Mesenchymal stem cell (in vitro differentiated cells and primary cell): ENCODE results near the gene FREM1.

Experiments
- DNase-seq: peaks from one replicate; pipeline ENCODE4 v3.0.0-alpha.2; 2013
- H2AFZ ChIP-seq: one replicate; pipeline ENCODE4 v1.6.1; 2013; ENCODE audit warnings: low read depth, mild to moderate bottlenecking, control low read depth, inconsistent platforms, low read length, moderate library complexity
- H2AK5ac ChIP-seq: 2 replicates; pipeline ENCODE4 v1.6.1; 2013; ENCODE audit warnings: low read length, moderate library complexity, mild to moderate bottlenecking, inconsistent platforms; ENCODE audit not compliant: severe bottlenecking
- H2BK120ac ChIP-seq: one replicate; pipeline ENCODE4 v1.6.1; 2013; ENCODE audit warnings: low read depth, mild to moderate bottlenecking, inconsistent platforms, low read length, moderate library complexity
- H2BK12ac ChIP-seq, 2 experiments: one replicate each; pipeline ENCODE4 v1.6.1; 2013; ENCODE audit warnings: inconsistent platforms in 2 of 2, low read length in 2 of 2, mild to moderate bottlenecking in 2 of 2, moderate library complexity in 2 of 2, control low read depth in 1 of 2
- H2BK15ac ChIP-seq: one replicate; pipeline ENCODE4 v1.6.1; 2013; ENCODE audit warnings: mild to moderate bottlenecking, low read depth, inconsistent platforms; ENCODE audit not compliant: poor library complexity, severe bottlenecking
- H2BK5ac ChIP-seq: 2 replicates; pipeline ENCODE4 v1.6.1; 2013; ENCODE audit warnings: low read depth, mild to moderate bottlenecking, low read length, control low read depth, inconsistent platforms; ENCODE audit not compliant: poor library complexity, severe bottlenecking
- H3K14ac ChIP-seq, 2 experiments: one replicate each; pipeline ENCODE4 v1.6.1; 2013; ENCODE audit warnings: inconsistent platforms in 2 of 2, low read length in 2 of 2, control low read depth in 1 of 2, mild to moderate bottlenecking in 1 of 2, moderate library complexity in 1 of 2
- H3K18ac ChIP-seq, 2 experiments: one replicate each; pipeline ENCODE4 v1.6.1; 2013; ENCODE audit warnings: inconsistent platforms in 2 of 2, low read length in 2 of 2, control low read depth in 1 of 2, low read depth in 1 of 2, mild to moderate bottlenecking in 1 of 2
- H3K23ac ChIP-seq, 2 experiments: one replicate each; pipeline ENCODE4 v1.6.1; 2013; ENCODE audit warnings: inconsistent platforms in 2 of 2, low read length in 2 of 2, mild to moderate bottlenecking in 2 of 2, moderate library complexity in 2 of 2, control low read depth in 1 of 2
- H3K27ac ChIP-seq: 2 replicates; pipeline ENCODE4 v1.5.1; 2013; ENCODE audit warnings: mild to moderate bottlenecking, moderate library complexity, low read length, control low read depth, inconsistent platforms; ENCODE audit not compliant: poor library complexity, severe bottlenecking
- H3K27me3 ChIP-seq, 2 experiments: 2 replicates each; pipeline versions ENCODE4 v1.6.1 to v1.7.0; 2013; ENCODE audit warnings: low read length in 2 of 2, mild to moderate bottlenecking in 2 of 2, moderate library complexity in 2 of 2, control low read depth in 1 of 2, inconsistent platforms in 1 of 2; ENCODE audit not compliant: control insufficient read depth in 1 of 2, insufficient read depth in 1 of 2
- H3K36me3 ChIP-seq, 2 experiments: 2 replicates each; pipeline versions ENCODE4 v1.6.1 to v1.7.0; 2013; ENCODE audit warnings: low read length in 2 of 2, control low read depth in 1 of 2, inconsistent platforms in 1 of 2, low read depth in 1 of 2, mild to moderate bottlenecking in 1 of 2; ENCODE audit not compliant: insufficient read depth in 2 of 2, control insufficient read depth in 1 of 2
- H3K4ac ChIP-seq, 2 experiments: one replicate each; pipeline ENCODE4 v1.6.1; 2013; ENCODE audit warnings: inconsistent platforms in 2 of 2, low read length in 2 of 2, mild to moderate bottlenecking in 2 of 2, moderate library complexity in 2 of 2, control low read depth in 1 of 2, low read depth in 1 of 2
- H3K4me1 ChIP-seq: 2 replicates; pipeline ENCODE4 v1.6.1; 2013; ENCODE audit warnings: low read depth, low read length, control low read depth; ENCODE audit not compliant: control insufficient read depth, insufficient read depth
- H3K4me2 ChIP-seq: 2 replicates; pipeline ENCODE4 v1.6.1; 2013; ENCODE audit warnings: low read length, mild to moderate bottlenecking, inconsistent platforms; ENCODE audit not compliant: poor library complexity, severe bottlenecking
- H3K4me3 ChIP-seq, 2 experiments: 2 replicates each; pipeline versions ENCODE4 v1.5.1 to v1.7.0; 2013; ENCODE audit warnings: low read length in 2 of 2, mild to moderate bottlenecking in 2 of 2, control low read depth in 1 of 2, low read depth in 1 of 2; ENCODE audit not compliant: insufficient read depth in 1 of 2
- H3K79me1 ChIP-seq: replicated peaks from 2 replicates; pipeline ENCODE4 v1.6.1; 2013; ENCODE audit warnings: mild to moderate bottlenecking, control low read depth, low read length, inconsistent platforms; ENCODE audit not compliant: poor library complexity, severe bottlenecking
- H3K9ac ChIP-seq: 2 replicates; pipeline ENCODE4 v1.7.0; 2013; ENCODE audit warnings: mild to moderate bottlenecking, low read length, moderate library complexity
- H3K9me3 ChIP-seq: 2 replicates; pipeline ENCODE4 v1.7.0; 2013; ENCODE audit warnings: mild to moderate bottlenecking, low read length; ENCODE audit not compliant: control insufficient read depth
- H4K8ac ChIP-seq: one replicate; pipeline ENCODE4 v1.6.1; 2013; ENCODE audit warnings: inconsistent platforms, mild to moderate bottlenecking, low read length, moderate library complexity
- H4K91ac ChIP-seq: one replicate; pipeline ENCODE4 v1.6.1; 2013; ENCODE audit warnings: mild to moderate bottlenecking, low read length, inconsistent platforms
- WGBS: methylation state at CpG from one replicate; pipeline ENCODE4 v1.1.7; 2013; ENCODE audit warnings: mixed read lengths; 5-methylcytosine and 5-hydroxymethylcytosine counted together

FREM1 gene

GRCh38 chr9:14706530-14707140 lies 203.6 kb downstream of the FREM1 start:
- Histone ChIP-seq H3K9me3 (peaks cover 34% of the 10 kb centered on the region), H3K9ac (no peak overlapping the region), H2BK15ac (no peak overlapping the region), H3K4ac (no peak overlapping the region), H3K36me3 (no peaks in the 10 kb centered on the region), H4K91ac (no peak overlapping the region), H3K14ac (no peak overlapping the region), H3K79me1 (no peaks in the 10 kb centered on the region), H3K27me3 (peaks cover 2 to 6% of the 10 kb centered on the region in 2 experiments), H2BK12ac (no peak overlapping the region), H3K4me1 (no peaks in the 10 kb centered on the region), H3K23ac (no peak overlapping the region), H3K4me3 (no peak overlapping the region), H3K27ac (no peak overlapping the region), H4K8ac (no peak overlapping the region), H2AK5ac (no peak overlapping the region), H3K18ac (no peak overlapping the region), H2AFZ (no peak overlapping the region), H2BK5ac (no peak overlapping the region), H2BK120ac (no peak overlapping the region), H3K4me2 (no peak overlapping the region)
- no peak for DNase-seq
- WGBS = 96% methylated on average over 4 of the region's 5 CpGs

DNA sequence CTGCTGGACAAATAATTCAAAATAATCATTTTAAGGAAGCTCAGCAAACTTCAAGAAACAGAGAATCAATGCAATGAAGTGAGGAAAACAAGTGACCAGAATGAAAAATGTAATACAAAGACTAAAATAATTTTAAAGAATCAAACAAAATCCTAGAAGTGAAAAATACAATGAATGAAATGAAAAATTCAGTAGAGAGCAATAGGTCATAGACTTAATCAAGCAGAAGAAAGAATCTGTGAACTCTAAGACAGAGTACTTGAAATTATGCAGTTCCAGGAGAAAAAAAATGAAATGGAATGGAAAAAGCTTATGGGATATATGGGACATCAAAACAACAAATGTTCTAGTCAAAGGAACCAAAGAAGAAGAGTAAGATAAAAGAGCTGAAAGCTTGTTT lies 205.1 kb downstream of the FREM1 start:
- Histone ChIP-seq H3K4me1 (no peaks in the 10 kb centered on the region), H3K27ac (no peak overlapping the region), H3K36me3 (no peaks in the 10 kb centered on the region), H3K4me3 (no peak overlapping the region), H4K91ac (no peak overlapping the region), H4K8ac (no peak overlapping the region), H3K4me2 (no peak overlapping the region), H3K14ac (no peak overlapping the region), H2BK15ac (no peak overlapping the region), H3K9me3 (peaks cover 36% of the 10 kb centered on the region), H3K9ac (no peak overlapping the region), H2BK120ac (no peak overlapping the region), H2BK5ac (no peak overlapping the region), H3K23ac (no peak overlapping the region), H3K79me1 (no peaks in the 10 kb centered on the region), H2AFZ (no peak overlapping the region), H3K18ac (no peak overlapping the region), H3K27me3 (peaks cover 6 to 9% of the 10 kb centered on the region in 2 experiments), H2BK12ac (no peak overlapping the region), H2AK5ac (no peak overlapping the region), H3K4ac (no peak overlapping the region)
- no peak for DNase-seq

GRCh38 chr9:14704281-14704680 lies 205.9 kb downstream of the FREM1 start:
- H3K4me1 ChIP-seq = no peaks in the 10 kb centered on the region
- H3K27ac ChIP-seq = no peak overlapping the region
- no peak overlapping the region for H3K18ac ChIP-seq
- H3K36me3 ChIP-seq = no peaks in the 10 kb centered on the region
- WGBS = 89% methylated on average over 3 of the region's 3 CpGs
- H3K79me1 ChIP-seq = no peaks in the 10 kb centered on the region
- H3K4me3 ChIP-seq = no peak overlapping the region
- H2AFZ ChIP-seq = no peak overlapping the region
- no peak overlapping the region for H3K4me2 ChIP-seq
- no peak for DNase-seq
- H2BK120ac ChIP-seq = no peak overlapping the region
- H4K91ac ChIP-seq = no peak overlapping the region
- H3K27me3 ChIP-seq = peaks cover 9 to 10% of the 10 kb centered on the region in 2 experiments
- H3K23ac ChIP-seq = no peak overlapping the region
- H4K8ac ChIP-seq = peak overlapping the region; percentile 28
- no peak overlapping the region for H2BK12ac ChIP-seq
- H2AK5ac ChIP-seq = no peak overlapping the region
- H3K14ac ChIP-seq = no peak overlapping the region
- peaks cover 36% of the 10 kb centered on the region for H3K9me3 ChIP-seq
- H2BK5ac ChIP-seq = no peak overlapping the region
- H2BK15ac ChIP-seq = no peak overlapping the region
- no peak overlapping the region for H3K9ac ChIP-seq
- H3K4ac ChIP-seq = no peak overlapping the region

DNA sequence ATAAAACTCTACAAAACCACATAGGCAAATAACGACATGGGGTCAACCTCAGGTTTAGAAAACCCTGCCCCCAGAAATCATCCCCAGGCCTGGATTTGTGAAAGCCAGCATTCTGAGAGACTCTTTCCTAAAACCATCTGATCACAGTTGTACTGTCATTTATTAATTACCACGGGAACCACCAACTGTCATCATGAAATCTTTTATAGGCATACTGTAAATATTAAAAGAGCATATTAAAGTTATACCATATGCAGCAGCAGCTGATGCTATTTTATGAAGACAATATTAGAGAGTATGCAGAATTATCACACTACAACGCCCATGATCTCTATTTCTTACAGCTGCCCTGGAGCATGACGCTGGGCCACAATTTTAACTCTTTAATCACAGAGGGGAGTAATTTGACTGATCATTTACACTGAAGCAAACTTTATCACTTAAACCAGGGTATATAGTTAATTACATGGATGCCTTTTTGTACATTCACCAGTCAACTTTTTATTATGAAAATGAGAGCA lies 208.0 kb downstream of the FREM1 start:
- no peaks in the 10 kb centered on the region for H3K79me1 ChIP-seq
- peaks cover 17% of the 10 kb centered on the region in 2 experiments for H3K27me3 ChIP-seq
- H2BK12ac ChIP-seq = no peak overlapping the region
- H2AFZ ChIP-seq = no peak overlapping the region
- no peaks in the 10 kb centered on the region for H3K36me3 ChIP-seq
- H3K23ac ChIP-seq = no peak overlapping the region
- no peak for DNase-seq
- H2BK120ac ChIP-seq = no peak overlapping the region
- no peak overlapping the region for H3K14ac ChIP-seq
- no peaks in the 10 kb centered on the region for H3K4me1 ChIP-seq
- H3K27ac ChIP-seq = no peak overlapping the region
- H3K9ac ChIP-seq = no peak overlapping the region
- no peak overlapping the region for H2AK5ac ChIP-seq
- no peak overlapping the region for H3K18ac ChIP-seq
- H3K4me3 ChIP-seq = no peak overlapping the region
- H2BK5ac ChIP-seq = no peak overlapping the region
- no peak overlapping the region for H4K91ac ChIP-seq
- H3K4ac ChIP-seq = no peak overlapping the region
- no peak overlapping the region for H3K4me2 ChIP-seq
- no peak overlapping the region for H4K8ac ChIP-seq
- H2BK15ac ChIP-seq = no peak overlapping the region
- peaks cover 36% of the 10 kb centered on the region for H3K9me3 ChIP-seq
- WGBS = 50% methylated on average over 2 of the region's 4 CpGs
